NCI-H2081 treated with DMSO at 0.1 percent for 48 hours (cell line): ENCODE results near the gene OTUD5.
A peak's percentile ranks its signal among the peaks of the same experiment; 100 is the strongest.

Experiments used
- DNase-seq: peaks from one replicate; lab custom pipeline; 2025; lab: John Stamatoyannopoulos, UW

Gene OTUD5

GRCh38 chrX:48971249-48972219 is 14.1 kb upstream of the OTUD5 start, which contains the start of gene KCND1:
KCND1 (minus strand) TSS chrX:48971844; CDS start chrX:48970271, 1,573 bp downstream.
- no peak for DNase-seq

- no peak for DNase-seq
Measured at GRCh38 chrX:48969471-48969870, 12.1 kb upstream of the OTUD5 start.

GRCh38 chrX:48968377-48968776 is 11.0 kb upstream of the OTUD5 start:
- DNase-seq = no peak

GRCh38 chrX:48966796-48967579 is 9.6 kb upstream of the OTUD5 start:
- DNase-seq = no peak

GRCh38 chrX:48965959-48966358 is 8.6 kb upstream of the OTUD5 start:
- no peak for DNase-seq

- DNase-seq = no peak
Measured at GRCh38 chrX:48961585-48962091, 4.2 kb upstream of the OTUD5 start.

- no peak for DNase-seq
Measured at GRCh38 chrX:48960291-48960690, 2.9 kb upstream of the OTUD5 start.

GRCh38 chrX:48958635-48959094 is 1.3 kb upstream of the OTUD5 start:
- no peak for DNase-seq

- DNase-seq = peak; percentile 85
Measured at GRCh38 chrX:48957827-48958634, 624 bp upstream of the OTUD5 start.

GRCh38 chrX:48956728-48957414 is 536 bp downstream of the OTUD5 start:
- no peak for DNase-seq

GRCh38 chrX:48948589-48948988 is 8.8 kb downstream of the OTUD5 start:
- no peak for DNase-seq

GRCh38 chrX:48945517-48946348 is 11.7 kb downstream of the OTUD5 start:
- DNase-seq = no peak

GRCh38 chrX:48942895-48943294 is 14.5 kb downstream of the OTUD5 start:
- no peak for DNase-seq

GRCh38 chrX:48940404-48940955 is 16.9 kb downstream of the OTUD5 start:
- no peak for DNase-seq

- no peak for DNase-seq
Measured at GRCh38 chrX:48939524-48940228, 17.7 kb downstream of the OTUD5 start.

GRCh38 chrX:48938721-48939425 is 18.5 kb downstream of the OTUD5 start:
- DNase-seq = no peak

GRCh38 chrX:48937054-48937907 is 20.1 kb downstream of the OTUD5 start:
- no peak for DNase-seq
